GM12873 (cell line): ENCODE results near the gene ZBTB40.

ENCODE experiments used
- CTCF ChIP-seq: IDR thresholded peaks from 2 replicates; pipeline ENCODE4 v1.5.1; 2012; ENCODE audit warnings: low read depth, mild to moderate bottlenecking, moderate library complexity, low read length, control low read depth; ENCODE audit not compliant: insufficient read depth; ENCODE audit errors: missing control alignments

The ZBTB40 gene

DNA sequence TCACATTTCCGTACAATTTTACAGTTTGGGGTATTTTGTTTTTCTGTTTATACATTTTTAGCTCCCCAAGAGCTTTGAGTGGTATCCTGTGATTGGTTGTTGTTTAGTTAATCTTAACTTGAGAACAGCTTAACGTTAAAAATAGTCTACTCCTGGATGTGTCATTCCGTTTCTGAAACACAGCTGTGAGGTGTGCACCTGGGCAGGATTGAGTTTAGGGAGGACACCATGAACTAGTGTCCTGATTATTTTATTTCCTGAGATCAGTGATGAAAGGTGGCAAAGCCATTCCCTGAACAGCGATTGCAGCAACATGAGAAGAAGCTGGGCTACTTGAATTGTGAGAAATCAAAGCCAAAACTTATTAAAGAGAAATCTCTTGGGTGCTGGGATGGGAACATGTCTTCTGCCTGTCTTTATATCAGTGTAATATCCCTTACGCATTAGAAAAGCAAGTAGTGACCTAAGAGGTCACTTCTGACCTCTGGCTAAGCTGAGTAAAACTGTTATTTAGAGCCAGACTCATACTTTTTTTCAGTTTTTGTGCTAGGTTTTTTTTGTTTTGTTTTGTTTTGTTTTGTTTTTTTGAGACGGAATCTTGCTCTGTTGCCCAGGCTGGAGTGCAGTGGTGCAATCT is 43.4 kb downstream of the ZBTB40 start:
- no peak for TF ChIP-seq CTCF

DNA sequence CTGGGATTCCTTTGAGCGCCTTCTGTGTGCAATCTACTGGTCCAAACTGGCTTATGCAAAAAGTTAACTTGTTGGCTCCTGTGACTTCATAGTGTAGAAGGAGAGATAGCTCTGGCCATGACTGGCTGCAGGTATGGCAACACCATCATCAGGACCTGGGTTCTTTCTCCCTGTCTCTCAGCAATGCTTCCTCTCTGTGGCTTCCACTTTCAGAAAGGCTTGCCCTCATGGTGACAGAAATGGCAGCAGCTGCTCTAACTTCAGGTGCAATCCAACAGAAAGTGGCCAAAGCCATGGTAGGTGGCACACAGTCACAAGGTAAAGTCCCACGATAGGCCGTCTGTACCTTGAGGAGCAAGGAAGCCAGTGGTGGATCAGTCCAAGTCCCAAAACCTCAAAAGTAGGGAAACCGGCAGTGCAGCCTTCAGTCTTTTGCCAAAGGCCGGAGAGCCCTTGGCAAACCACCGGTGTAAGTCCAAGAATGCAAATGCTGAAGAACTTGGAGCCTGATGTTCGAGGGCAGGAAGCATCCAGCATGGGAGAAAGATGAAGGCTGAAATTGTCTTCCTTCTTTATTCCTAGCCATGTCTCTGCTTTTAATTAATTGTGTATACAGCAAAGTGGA is 45.0 kb downstream of the ZBTB40 start:
- TF ChIP-seq CTCF = no peak

DNA sequence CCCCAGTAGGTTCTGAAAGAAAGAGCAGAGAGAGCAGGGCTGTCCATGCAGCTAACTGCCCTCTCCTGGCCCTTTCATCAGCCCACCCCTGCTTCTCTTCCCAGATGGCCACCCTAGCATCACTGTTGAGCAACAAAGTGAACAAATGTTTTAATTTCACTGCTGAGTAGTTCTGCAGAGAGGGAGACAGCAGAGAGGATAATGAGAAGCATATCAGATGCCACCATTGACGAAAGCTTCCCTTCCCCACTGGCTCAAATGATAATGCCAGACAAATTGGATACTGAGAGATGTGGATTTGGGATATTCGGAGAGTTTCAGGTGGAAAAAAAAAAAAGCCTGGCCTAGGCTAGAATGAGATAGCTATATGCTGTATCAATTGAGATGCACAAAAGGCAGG is 46.8 kb downstream of the ZBTB40 start:
- no peak for TF ChIP-seq CTCF

DNA sequence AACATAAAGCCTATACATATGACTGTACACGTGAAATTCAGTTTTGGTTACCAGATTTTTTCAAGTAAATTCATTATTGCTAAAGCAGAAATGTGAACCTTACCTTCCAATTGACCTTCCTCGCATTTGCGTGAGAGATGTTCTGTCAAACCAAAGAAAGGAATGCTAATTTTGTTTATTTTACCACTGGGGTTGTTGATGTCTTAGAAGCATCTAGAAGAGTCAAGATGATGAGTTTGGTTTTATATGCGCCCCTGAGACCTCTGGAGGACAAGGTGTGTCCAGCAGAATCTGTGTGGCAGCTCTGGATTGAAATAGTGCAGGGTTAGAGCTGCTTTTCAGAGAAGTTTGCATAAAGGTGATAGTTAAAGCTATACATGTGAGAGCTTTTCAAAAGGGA is 48.4 kb downstream of the ZBTB40 start:
- no peak for TF ChIP-seq CTCF

DNA sequence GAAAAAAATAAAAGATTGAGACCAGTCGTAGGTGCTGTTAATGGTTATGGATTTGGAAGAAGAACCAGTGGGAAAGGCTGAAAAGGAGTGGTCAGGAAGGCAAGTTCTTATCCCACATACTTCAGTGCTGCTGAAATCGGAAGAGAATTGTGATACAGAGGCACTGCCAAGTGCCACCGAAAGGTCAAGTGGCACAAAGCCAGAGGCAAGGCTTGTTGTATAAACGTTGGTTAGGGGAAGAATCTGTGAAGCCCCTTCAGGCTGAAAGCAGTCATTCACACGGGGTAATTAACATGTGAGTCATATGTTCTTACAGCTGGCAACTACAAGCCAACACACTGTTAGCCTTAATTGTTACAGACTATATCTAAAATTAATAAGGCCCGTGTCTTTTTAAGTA is 48.8 kb downstream of the ZBTB40 start:
- no peak for TF ChIP-seq CTCF

DNA sequence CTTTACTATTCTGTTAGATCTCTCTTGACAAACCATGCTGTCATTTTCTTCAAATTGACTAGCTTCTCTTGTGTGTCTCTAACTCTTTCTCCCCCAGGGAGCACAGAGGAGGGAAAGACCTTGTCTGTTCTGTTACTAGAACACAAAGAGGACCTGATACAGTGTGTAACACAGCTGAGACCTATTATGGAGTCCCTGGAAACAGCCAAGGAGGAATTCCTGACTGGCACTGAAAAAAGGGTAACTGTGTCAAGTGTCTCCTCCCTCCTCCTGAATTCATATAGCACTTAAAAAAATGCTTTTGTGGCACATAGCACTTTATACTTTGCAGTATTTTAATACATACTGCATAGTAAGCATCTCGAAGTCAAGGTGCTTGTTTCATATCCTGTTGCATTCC is 50.6 kb downstream of the ZBTB40 start:
- TF ChIP-seq CTCF = no peak

DNA sequence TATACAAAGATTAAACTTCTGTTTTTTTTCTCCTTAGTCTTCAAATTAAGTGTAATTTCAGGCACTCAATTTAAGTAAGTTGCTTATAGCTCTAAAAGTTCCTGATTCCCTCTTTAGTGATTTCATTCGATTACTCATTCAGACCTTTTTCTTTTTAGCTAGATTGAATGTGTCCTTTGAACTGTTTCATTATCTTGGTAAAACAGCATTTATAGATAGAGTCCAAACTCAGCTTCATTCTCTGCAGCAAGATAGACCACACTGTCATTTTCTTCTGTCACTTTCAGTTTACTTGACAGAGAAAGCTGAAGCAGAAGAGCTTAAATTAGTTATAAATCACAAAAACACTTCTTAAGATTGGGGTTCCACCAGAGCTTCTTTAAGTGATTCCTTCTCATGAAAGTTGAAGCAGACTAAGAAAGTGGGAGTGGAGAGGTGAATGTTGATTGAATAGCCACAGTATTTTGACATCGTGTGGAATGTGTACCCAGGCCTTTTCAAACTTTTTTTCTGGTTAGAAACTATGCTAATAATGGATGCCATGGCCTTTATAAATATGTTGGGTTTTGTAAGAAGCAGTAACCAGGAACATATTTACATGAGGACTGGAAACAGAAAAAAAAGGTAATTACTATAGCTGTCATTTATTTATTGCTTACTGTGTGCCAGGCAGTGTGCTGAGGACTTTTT is 52.2 kb downstream of the ZBTB40 start:
- TF ChIP-seq CTCF = no peak
